K562 (cell line): ENCODE measurements around the gene CBX3. TPM values are rescaled to one million over a fixed set of nuclear protein-coding genes. Genes with fewer than 3 reads are reported as not detected.

Experiments used
- ATAC-seq: fragments of 200-7000 bp; cut with Tn5 transposase; 3 replicates; pipeline ENCODE4 v1.9.1; 2020; ENCODE audit warnings: moderate library complexity
- BruUV-seq: library from RNA; stranded (reverse); fragments of 400-500 nt; replicated peaks from 2 replicates; lab custom pipeline; 2021; lab: Mats Ljungman, UMichigan
- CTCF ChIA-PET: fragments of 300-600 bp; formaldehyde crosslinking; extraction: SDS; loops from one replicate; lab custom pipeline; 2021; ENCODE audit warnings: low intra/inter-chr PET ratio; lab: Yijun Ruan, JAX
- POLR2A ChIA-PET: fragments of 300-600, 350-650 bp; sonication (Branson Sonifier 250); formaldehyde crosslinking; extraction: SDS; loops from one replicate; lab custom pipeline; 2021; ENCODE audit warnings: antibody characterized with exemption, inconsistent platforms; lab: Yijun Ruan, JAX
- DNase-seq, 4 experiments: peaks; one replicate each; pipeline versions ENCODE4 v3.0.0 to v3.0.0-alpha.2; 2011 to 2018; ENCODE audit warnings: low spot score in 3 of 4, mixed read lengths in 3 of 4; ENCODE audit errors: extremely low read depth in 1 of 4
- FAIRE-seq: peaks from 2 replicates; lab custom pipeline; 2011; peaks lifted over from hg19 to GRCh38; lab: Jason Lieb, UNC
- H2AFZ ChIP-seq: 2 replicates; pipeline ENCODE4 v1.6.0; 2011; ENCODE audit warnings: low read depth, low read length, control low read depth, inconsistent platforms
- H3K27ac ChIP-seq: fragments of 200-600 bp; 3 replicates; pipeline ENCODE4 v1.8.0; 2011; ENCODE audit warnings: low read depth, mild to moderate bottlenecking, control low read depth, inconsistent platforms, low read length, moderate library complexity, mixed read lengths; ENCODE audit errors: extremely low read depth
- H3K27me3 ChIP-seq, 2 experiments: fragments of 300-600 bp in 1 of 2; 2 replicates in 1 of 2; 3 replicates in 1 of 2; pipeline versions ENCODE4 v1.6.0 to v1.8.0; 2011; ENCODE audit warnings: inconsistent platforms in 2 of 2, low read length in 2 of 2, mild to moderate bottlenecking in 1 of 2, mixed read lengths in 1 of 2, moderate library complexity in 1 of 2; ENCODE audit not compliant: control insufficient read depth in 2 of 2, insufficient read depth in 2 of 2
- H3K36me3 ChIP-seq: fragments of 300-600 bp; 3 replicates; pipeline ENCODE4 v1.8.0; 2011; ENCODE audit warnings: mild to moderate bottlenecking, low read length, inconsistent platforms; ENCODE audit not compliant: control insufficient read depth, insufficient read depth
- H3K4me1 ChIP-seq, 2 experiments: fragments of 200-600 bp in 1 of 2; replicated peaks in 1 of 2; 2 replicates in 1 of 2; 3 replicates in 1 of 2; pipeline versions ENCODE4 v1.5.1 to v1.8.0; 2011; ENCODE audit warnings: inconsistent platforms in 2 of 2, low read length in 2 of 2, mild to moderate bottlenecking in 1 of 2, mixed read lengths in 1 of 2, moderate library complexity in 1 of 2; ENCODE audit not compliant: control insufficient read depth in 2 of 2, insufficient read depth in 2 of 2
- H3K4me2 ChIP-seq: 2 replicates; pipeline ENCODE4 v1.6.1; 2011; ENCODE audit warnings: low read length, control low read depth, inconsistent platforms, mixed read lengths; ENCODE audit not compliant: insufficient read depth
- H3K4me3 ChIP-seq: fragments of 200-600 bp; sonication (generic), shearing (Covaris generic); 2 replicates; pipeline ENCODE4 v1.5.1; 2016; ENCODE audit warnings: control low read depth, inconsistent platforms
- H3K79me2 ChIP-seq: fragments of 200-600 bp; 3 replicates; pipeline ENCODE4 v1.8.0; 2011; ENCODE audit warnings: low read length, inconsistent platforms; ENCODE audit not compliant: control insufficient read depth, insufficient read depth
- H3K9ac ChIP-seq, 2 experiments: 2 replicates each; pipeline versions ENCODE4 v1.6.0 to v1.6.1; 2011; ENCODE audit warnings: low read depth in 2 of 2, low read length in 2 of 2, control low read depth in 1 of 2, inconsistent platforms in 1 of 2, mild to moderate bottlenecking in 1 of 2, mixed read lengths in 1 of 2; ENCODE audit not compliant: insufficient read depth in 1 of 2
- H3K9me1 ChIP-seq: one replicate; pipeline ENCODE4 v1.6.0; 2011; ENCODE audit warnings: inconsistent platforms, mild to moderate bottlenecking, low read length, moderate library complexity; ENCODE audit not compliant: control insufficient read depth, insufficient read depth
- H3K9me3 ChIP-seq: replicated peaks from 2 replicates; pipeline ENCODE4 v1.5.1; 2011; ENCODE audit warnings: low read depth, low read length, inconsistent platforms; ENCODE audit not compliant: control insufficient read depth, insufficient read depth
- H4K20me1 ChIP-seq: replicated peaks from 2 replicates; pipeline ENCODE4 v1.6.1; 2011; ENCODE audit warnings: low read length, inconsistent platforms, mixed read lengths; ENCODE audit not compliant: control insufficient read depth, insufficient read depth
- HNRNPL ChIP-seq: fragments of 200-400 bp; formaldehyde crosslinking; IDR thresholded peaks from 2 replicates; pipeline ENCODE4 v1.6.1; 2017; ENCODE audit warnings: low read depth, mild to moderate bottlenecking, low read length
- NFXL1 ChIP-seq: fragments of 450-650 bp; formaldehyde crosslinking; IDR thresholded peaks from 2 replicates; pipeline ENCODE4 v1.4.0; 2021; ENCODE audit warnings: mild to moderate bottlenecking
- POLR2A ChIP-seq: fragments of 450-650 bp; conservative IDR thresholded peaks from 2 replicates; pipeline ENCODE4 v1.6.1; 2016
- POLR2AphosphoS2 ChIP-seq: IDR thresholded peaks from 2 replicates; pipeline ENCODE4 v1.6.1; 2012; ENCODE audit warnings: low read length, improper control_type of control experiment
- POLR2AphosphoS5 ChIP-seq: IDR thresholded peaks from 2 replicates; pipeline ENCODE4 v1.6.1; 2011; ENCODE audit warnings: mild to moderate bottlenecking, low read depth, low read length, moderate library complexity; ENCODE audit not compliant: control insufficient read depth, insufficient read depth
- RBFOX2 ChIP-seq: fragments of 200-400 bp; formaldehyde crosslinking; IDR thresholded peaks from 2 replicates; pipeline ENCODE4 v1.6.1; 2017; ENCODE audit warnings: low read depth, mild to moderate bottlenecking, low read length, moderate library complexity
- TEAD4 ChIP-seq, 2 experiments: sonication (generic) in 1 of 2; formaldehyde crosslinking in 1 of 2; IDR thresholded peaks; 2 replicates each; pipeline versions ENCODE4 v1.6.1 to v1.8.0; 2012 to 2022; ENCODE audit warnings: borderline replicate concordance in 1 of 2, inconsistent platforms in 1 of 2, low read length in 1 of 2, mild to moderate bottlenecking in 1 of 2, missing genetic modification reagents in 1 of 2
- ZNF431 ChIP-seq: sonication (generic); formaldehyde crosslinking; IDR thresholded peaks from 2 replicates; pipeline ENCODE4 v1.8.0; 2022; ENCODE audit warnings: mild to moderate bottlenecking, missing genetic modification reagents
- ZNF436 ChIP-seq: fragments of 250-450, 450-650 bp; sonication (Bioruptor Pico); formaldehyde crosslinking; IDR thresholded peaks from 2 replicates; pipeline ENCODE4 v1.7.0; 2020; ENCODE audit warnings: mild to moderate bottlenecking
- WGBS: fragments of 100-300 bp; shearing (Covaris generic); methylation state at CpG from one replicate; pipeline ENCODE4 v1.1.6; 2016; ENCODE audit warnings: low coverage, mixed read lengths; ENCODE audit not compliant: insufficient coverage; ENCODE audit errors: missing lambda C conversion rate; 5-methylcytosine and 5-hydroxymethylcytosine counted together
- in situ Hi-C: fragments of 300-500 bp; cut with MboI; formaldehyde crosslinking; loops from 4 replicates; pipeline ENCODE4 v1.15.0; 2018; ENCODE audit warnings: inconsistent platforms, mixed read lengths
- intact Hi-C: fragments of 100-400 bp; cut with micrococcal nuclease; formaldehyde crosslinking; loops from 2 replicates; pipeline ENCODE4 v1.14.2; 2022
- polyA plus RNA-seq, 8 experiments: library from polyadenylated mRNA; depleted of rRNA in 4 of 8; stranded (reverse) in 5 of 8; unstranded in 3 of 8; fragments of >200 nt; fragmentation: Nextera tagmentation in 2 of 8; fragmentation: Illumina TruSeq in 1 of 8; extraction: Ambion mirVana in 2 of 8; extraction: Trizol in 1 of 8; gene quantifications; 2 replicates each; pipeline versions ENCODE4 v1.2.1 to v1.2.3, GENCODE V29; 2011 to 2014; ENCODE audit warnings: inconsistent platforms in 1 of 8, missing spikeins in 1 of 8
- total RNA-seq, 7 experiments: library from RNA; depleted of rRNA in 6 of 7; stranded (reverse); fragments of >200 nt in 6 of 7; fragmentation: Illumina TruSeq in 2 of 7; extraction: Trizol in 2 of 7; gene quantifications; 2 replicates each; pipeline versions ENCODE4 v1.2.1 to v1.2.3, GENCODE V29; 2011 to 2021; ENCODE audit warnings: low replicate concordance in 1 of 7
- TF ChIP-seq, protein P1 (sequence below): fragments of 250-450 bp; sonication (Bioruptor Pico); IDR thresholded peaks from 2 replicates; pipeline ENCODE4 v1.8.0; 2021; ENCODE audit warnings: mild to moderate bottlenecking, moderate library complexity

CBX3 gene
- total and polyA plus RNA-seq, 9 of the 15 experiments (the other 6 are each of a cell fraction or from before 2014, with no cell fraction given), result 198 to 413 (median 328) TPM

GRCh38 chr7:26195867-26196657, 5.5 kb upstream of the CBX3 start:
- BruUV-seq, result no TSS peak
- ChIA-PET CTCF (no interaction called here), POLR2A (interaction anchor here (1.1 to 4.7 kb wide), 9 partner anchors 8 to 303 kb away, joined by 3 to 80 read pairs (median 4); partner anchors contain the start of genes NFE2L3 and SNX10)
- peak; percentile 79; the same call in 1 of the 2 replicates for TF ChIP-seq NFXL1 (CRISPR knock-in tag)
- TF ChIP-seq POLR2AphosphoS2, result peak; percentile 44; the same call in 1 of the 2 replicates
- TF ChIP-seq RBFOX2, result peak; percentile 51; the same call in 1 of the 2 replicates
- 0 out of 2 replicates have a peak, but pooled peaks have one; percentile 24 for TF ChIP-seq POLR2AphosphoS5
- TF ChIP-seq ZNF436 (CRISPR knock-in tag), result no peak
- peak; percentile 57; the same call in 1 of the 2 replicates for TF ChIP-seq ZNF431
- TF ChIP-seq TEAD4 (IDR thresholded peaks at IDR 0.05; ENCODE audit: low read length), result no peak
- no peak for TF ChIP-seq TEAD4 (CRISPR knock-in tag; IDR thresholded peaks at IDR 0.05; ENCODE audit: borderline replicate concordance)
- peak; percentile 37 for TF ChIP-seq HNRNPL
- 0 out of 2 replicates have a peak, but pooled peaks have one; percentile 2 for TF ChIP-seq POLR2A
- TF ChIP-seq, protein P1, sequence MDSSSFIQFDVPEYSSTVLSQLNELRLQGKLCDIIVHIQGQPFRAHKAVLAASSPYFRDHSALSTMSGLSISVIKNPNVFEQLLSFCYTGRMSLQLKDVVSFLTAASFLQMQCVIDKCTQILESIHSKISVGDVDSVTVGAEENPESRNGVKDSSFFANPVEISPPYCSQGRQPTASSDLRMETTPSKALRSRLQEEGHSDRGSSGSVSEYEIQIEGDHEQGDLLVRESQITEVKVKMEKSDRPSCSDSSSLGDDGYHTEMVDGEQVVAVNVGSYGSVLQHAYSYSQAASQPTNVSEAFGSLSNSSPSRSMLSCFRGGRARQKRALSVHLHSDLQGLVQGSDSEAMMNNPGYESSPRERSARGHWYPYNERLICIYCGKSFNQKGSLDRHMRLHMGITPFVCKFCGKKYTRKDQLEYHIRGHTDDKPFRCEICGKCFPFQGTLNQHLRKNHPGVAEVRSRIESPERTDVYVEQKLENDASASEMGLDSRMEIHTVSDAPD, result no peak
- Histone ChIP-seq H3K79me2 (peaks cover 91% of the 10 kb centered on the region), H3K9ac (peak overlapping the region in 1 of 2 experiments; percentile 99; a peak in 2 of 4 replicates), H4K20me1 (peaks cover 70% of the 10 kb centered on the region), H3K4me2 (peak overlapping the region; percentile 89), H3K27me3 (no peaks in the 10 kb centered on the region), H3K4me1 (peaks cover 3 to 30% of the 10 kb centered on the region in 2 experiments; a peak in 3 of 5 replicates), H3K9me1 (no peaks in the 10 kb centered on the region), H2AFZ (no peak overlapping the region), H3K27ac (no peak overlapping the region), H3K4me3 (peak overlapping the region; percentile 76; the same call in 1 of the 2 replicates), H3K9me3 (no peaks in the 10 kb centered on the region), H3K36me3 (peaks cover 85% of the 10 kb centered on the region)
- FAIRE-seq, result no peak
- intact Hi-C loops, result no loop called here
- in situ Hi-C loops, result loop anchor here (5.0 kb wide), 1 partner anchor 91 kb away; no protein-coding TSS in a partner anchor
- DNase-seq, result no peak
- 69% methylated on average over 10 of the region's 10 CpGs for WGBS
- no peak for ATAC-seq
